Measurements from ENCODE around the gene MPZL1.

Gene MPZL1

GRCh38 chr1:167762061-167762746, 40.4 kb downstream of the MPZL1 start:
- no peak for DNase-seq
- Histone ChIP-seq H3K4me3 (ENCODE audit: insufficient read depth, low read depth, low read length, poor library complexity, severe bottlenecking) (no peak overlapping the region), H3K9me3 (ENCODE audit: control insufficient read depth, low read length) (no peaks in the 10 kb centered on the region), H3K27me3 (replicated peaks; ENCODE audit: control insufficient read depth, insufficient read depth, low read length, poor library complexity, severe bottlenecking) (no peaks in the 10 kb centered on the region), H3K36me3 (ENCODE audit: control insufficient read depth, insufficient read depth, low read length) (no peaks in the 10 kb centered on the region), H3K4me1 (ENCODE audit: control insufficient read depth, insufficient read depth, low read length, poor library complexity, severe bottlenecking) (no peaks in the 10 kb centered on the region), H3K27ac (ENCODE audit: insufficient read depth, low read length, poor library complexity, severe bottlenecking) (no peak overlapping the region)

DNA sequence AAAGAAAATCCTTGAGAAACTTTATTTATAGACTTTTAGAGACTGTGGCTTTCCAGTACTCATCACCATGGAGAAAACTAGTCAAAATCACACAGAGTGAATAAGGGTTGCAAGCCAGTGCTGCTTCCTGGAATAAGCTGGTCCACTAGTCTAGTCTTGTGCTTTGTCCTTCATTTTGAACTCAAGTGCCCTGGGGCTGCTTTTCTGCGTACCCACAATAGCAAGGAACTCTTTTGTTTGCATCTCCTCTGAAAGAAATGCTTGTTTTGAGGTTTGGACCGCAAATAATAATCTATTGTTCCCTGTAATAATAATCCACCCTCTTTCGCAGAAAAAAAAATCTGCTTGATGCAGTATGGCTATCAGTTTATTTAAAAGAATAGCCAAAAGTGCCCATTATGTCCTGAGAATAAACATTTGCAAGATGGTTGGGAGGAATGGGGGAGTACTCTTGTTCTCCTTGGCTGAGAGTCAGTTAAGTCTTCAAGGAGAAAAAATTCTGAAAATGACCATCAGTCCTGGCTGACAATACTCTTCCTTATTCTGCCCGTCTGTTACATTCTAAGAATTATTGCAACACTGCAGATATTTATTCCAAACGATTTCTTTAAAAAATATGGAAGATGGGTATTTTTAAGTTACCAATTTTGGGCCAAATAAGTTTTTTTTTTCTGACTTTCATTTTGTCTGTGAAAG, 41.9 kb downstream of the MPZL1 start:
- H3K36me3 ChIP-seq (ENCODE audit: control insufficient read depth, insufficient read depth, low read length): no peaks in the 10 kb centered on the region
- H3K4me3 ChIP-seq (ENCODE audit: insufficient read depth, low read depth, low read length, poor library complexity, severe bottlenecking): no peak overlapping the region
- no peaks in the 10 kb centered on the region for H3K4me1 ChIP-seq (ENCODE audit: control insufficient read depth, insufficient read depth, low read length, poor library complexity, severe bottlenecking)
- no peaks in the 10 kb centered on the region for H3K27me3 ChIP-seq (replicated peaks; ENCODE audit: control insufficient read depth, insufficient read depth, low read length, poor library complexity, severe bottlenecking)
- H3K9me3 ChIP-seq (ENCODE audit: control insufficient read depth, low read length): no peaks in the 10 kb centered on the region
- no peak overlapping the region for H3K27ac ChIP-seq (ENCODE audit: insufficient read depth, low read length, poor library complexity, severe bottlenecking)
- DNase-seq: no peak

- H3K27me3 ChIP-seq (replicated peaks; ENCODE audit: control insufficient read depth, insufficient read depth, low read length, poor library complexity, severe bottlenecking): no peaks in the 10 kb centered on the region
- H3K9me3 ChIP-seq (ENCODE audit: control insufficient read depth, low read length): no peaks in the 10 kb centered on the region
- no peak overlapping the region for H3K27ac ChIP-seq (ENCODE audit: insufficient read depth, low read length, poor library complexity, severe bottlenecking)
- no peaks in the 10 kb centered on the region for H3K4me1 ChIP-seq (ENCODE audit: control insufficient read depth, insufficient read depth, low read length, poor library complexity, severe bottlenecking)
- no peak overlapping the region for H3K4me3 ChIP-seq (ENCODE audit: insufficient read depth, low read depth, low read length, poor library complexity, severe bottlenecking)
- DNase-seq: no peak
- H3K36me3 ChIP-seq (ENCODE audit: control insufficient read depth, insufficient read depth, low read length): no peaks in the 10 kb centered on the region
These were observed 42.9 kb downstream of the MPZL1 start for GRCh38 chr1:167764458-167765330.

- Histone ChIP-seq H3K4me1 (ENCODE audit: control insufficient read depth, insufficient read depth, low read length, poor library complexity, severe bottlenecking) (no peaks in the 10 kb centered on the region), H3K9me3 (ENCODE audit: control insufficient read depth, low read length) (no peaks in the 10 kb centered on the region), H3K27me3 (replicated peaks; ENCODE audit: control insufficient read depth, insufficient read depth, low read length, poor library complexity, severe bottlenecking) (no peaks in the 10 kb centered on the region), H3K36me3 (ENCODE audit: control insufficient read depth, insufficient read depth, low read length) (no peaks in the 10 kb centered on the region), H3K4me3 (ENCODE audit: insufficient read depth, low read depth, low read length, poor library complexity, severe bottlenecking) (no peak overlapping the region), H3K27ac (ENCODE audit: insufficient read depth, low read length, poor library complexity, severe bottlenecking) (no peak overlapping the region)
- DNase-seq: no peak
These were observed 43.7 kb downstream of the MPZL1 start for GRCh38 chr1:167765496-167765895.

DNA sequence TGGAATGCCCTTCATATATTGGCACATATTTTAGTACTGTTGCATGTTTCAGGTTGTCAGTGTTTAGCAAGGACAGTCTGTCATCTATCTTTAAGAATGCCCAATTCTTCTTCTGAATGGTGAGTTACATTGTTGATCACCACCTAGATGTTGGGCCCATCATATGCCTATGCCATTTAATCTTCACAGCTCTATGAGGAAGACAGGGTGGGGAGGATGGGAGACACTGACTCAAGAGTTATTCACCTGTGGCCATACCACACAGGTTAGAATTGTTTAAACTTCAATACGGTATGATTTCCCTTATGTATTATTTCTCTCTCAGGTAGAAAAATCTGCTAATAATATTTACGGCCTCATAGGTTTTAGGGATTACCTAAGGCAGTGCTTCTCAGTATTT, 44.8 kb downstream of the MPZL1 start:
- H3K4me1 ChIP-seq (ENCODE audit: control insufficient read depth, insufficient read depth, low read length, poor library complexity, severe bottlenecking): no peaks in the 10 kb centered on the region
- H3K9me3 ChIP-seq (ENCODE audit: control insufficient read depth, low read length): no peaks in the 10 kb centered on the region
- H3K27ac ChIP-seq (ENCODE audit: insufficient read depth, low read length, poor library complexity, severe bottlenecking): no peak overlapping the region
- no peaks in the 10 kb centered on the region for H3K27me3 ChIP-seq (replicated peaks; ENCODE audit: control insufficient read depth, insufficient read depth, low read length, poor library complexity, severe bottlenecking)
- H3K36me3 ChIP-seq (ENCODE audit: control insufficient read depth, insufficient read depth, low read length): no peaks in the 10 kb centered on the region
- H3K4me3 ChIP-seq (ENCODE audit: insufficient read depth, low read depth, low read length, poor library complexity, severe bottlenecking): no peak overlapping the region
- DNase-seq: no peak

DNA sequence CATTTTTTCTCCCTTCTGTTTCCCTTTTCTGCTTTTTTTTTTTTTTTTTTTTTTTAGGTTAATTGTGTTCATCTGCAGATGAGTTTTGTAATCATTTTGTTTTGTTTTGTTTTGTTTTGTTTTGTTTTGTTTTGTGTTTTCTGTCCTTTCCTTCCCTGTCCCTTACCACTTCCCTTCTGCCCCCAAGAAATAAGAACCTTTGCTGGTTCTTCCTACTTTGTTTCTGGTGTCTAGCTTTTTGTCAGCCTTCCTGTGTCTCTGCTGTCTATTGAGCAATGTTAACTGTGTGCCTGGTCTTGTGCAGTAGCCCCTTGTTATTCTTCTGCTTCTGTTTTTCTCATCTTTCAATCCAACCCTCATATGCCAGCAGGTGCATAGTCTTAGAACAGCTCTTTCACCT, 46.0 kb downstream of the MPZL1 start:
- no peaks in the 10 kb centered on the region for H3K27me3 ChIP-seq (replicated peaks; ENCODE audit: control insufficient read depth, insufficient read depth, low read length, poor library complexity, severe bottlenecking)
- no peak overlapping the region for H3K4me3 ChIP-seq (ENCODE audit: insufficient read depth, low read depth, low read length, poor library complexity, severe bottlenecking)
- DNase-seq: no peak
- no peaks in the 10 kb centered on the region for H3K36me3 ChIP-seq (ENCODE audit: control insufficient read depth, insufficient read depth, low read length)
- H3K4me1 ChIP-seq (ENCODE audit: control insufficient read depth, insufficient read depth, low read length, poor library complexity, severe bottlenecking): no peaks in the 10 kb centered on the region
- no peak overlapping the region for H3K27ac ChIP-seq (ENCODE audit: insufficient read depth, low read length, poor library complexity, severe bottlenecking)
- no peaks in the 10 kb centered on the region for H3K9me3 ChIP-seq (ENCODE audit: control insufficient read depth, low read length)

GRCh38 chr1:167770127-167770526, 48.3 kb downstream of the MPZL1 start:
- Histone ChIP-seq H3K9me3 (ENCODE audit: control insufficient read depth, low read length) (no peaks in the 10 kb centered on the region), H3K4me1 (ENCODE audit: control insufficient read depth, insufficient read depth, low read length, poor library complexity, severe bottlenecking) (no peaks in the 10 kb centered on the region), H3K27ac (ENCODE audit: insufficient read depth, low read length, poor library complexity, severe bottlenecking) (no peak overlapping the region), H3K36me3 (ENCODE audit: control insufficient read depth, insufficient read depth, low read length) (no peaks in the 10 kb centered on the region), H3K27me3 (replicated peaks; ENCODE audit: control insufficient read depth, insufficient read depth, low read length, poor library complexity, severe bottlenecking) (no peaks in the 10 kb centered on the region), H3K4me3 (ENCODE audit: insufficient read depth, low read depth, low read length, poor library complexity, severe bottlenecking) (no peak overlapping the region)
- no peak for DNase-seq

DNA sequence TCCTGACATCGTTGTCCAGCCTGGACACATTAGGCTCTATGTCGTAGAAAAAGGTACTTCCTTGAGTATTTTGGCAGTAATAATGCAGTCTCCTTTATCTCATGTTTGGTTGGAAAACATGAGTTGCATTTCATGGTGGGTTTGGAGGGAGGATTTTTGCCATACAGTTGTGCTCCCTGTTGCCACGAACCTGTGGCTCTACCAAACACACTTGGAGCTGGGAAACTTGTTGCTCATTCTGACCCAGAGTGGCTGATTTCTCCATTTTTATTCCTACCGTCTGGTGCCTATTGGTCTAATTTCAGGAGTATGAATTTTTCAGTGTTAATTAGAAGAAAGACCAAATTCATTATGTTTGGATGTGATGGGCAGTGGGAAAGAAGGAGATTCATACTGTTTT, 50.7 kb downstream of the MPZL1 start:
- Histone ChIP-seq H3K27me3 (replicated peaks; ENCODE audit: control insufficient read depth, insufficient read depth, low read length, poor library complexity, severe bottlenecking) (no peaks in the 10 kb centered on the region), H3K9me3 (ENCODE audit: control insufficient read depth, low read length) (no peaks in the 10 kb centered on the region), H3K4me3 (ENCODE audit: insufficient read depth, low read depth, low read length, poor library complexity, severe bottlenecking) (no peak overlapping the region), H3K36me3 (ENCODE audit: control insufficient read depth, insufficient read depth, low read length) (no peaks in the 10 kb centered on the region), H3K27ac (ENCODE audit: insufficient read depth, low read length, poor library complexity, severe bottlenecking) (no peak overlapping the region), H3K4me1 (ENCODE audit: control insufficient read depth, insufficient read depth, low read length, poor library complexity, severe bottlenecking) (no peaks in the 10 kb centered on the region)
- no peak for DNase-seq

GRCh38 chr1:167773516-167773915, 51.7 kb downstream of the MPZL1 start:
- H3K36me3 ChIP-seq (ENCODE audit: control insufficient read depth, insufficient read depth, low read length): no peaks in the 10 kb centered on the region
- no peak for DNase-seq

GRCh38 chr1:167774710-167775109, 52.9 kb downstream of the MPZL1 start:
- Histone ChIP-seq H3K4me3 (ENCODE audit: insufficient read depth, low read depth, low read length, poor library complexity, severe bottlenecking) (no peak overlapping the region), H3K27me3 (replicated peaks; ENCODE audit: control insufficient read depth, insufficient read depth, low read length, poor library complexity, severe bottlenecking) (no peaks in the 10 kb centered on the region), H3K4me1 (ENCODE audit: control insufficient read depth, insufficient read depth, low read length, poor library complexity, severe bottlenecking) (no peaks in the 10 kb centered on the region), H3K27ac (ENCODE audit: insufficient read depth, low read length, poor library complexity, severe bottlenecking) (no peak overlapping the region), H3K9me3 (ENCODE audit: control insufficient read depth, low read length) (no peaks in the 10 kb centered on the region), H3K36me3 (ENCODE audit: control insufficient read depth, insufficient read depth, low read length) (no peaks in the 10 kb centered on the region)
- DNase-seq: no peak

More at GRCh38 chr1:167773516-167773915, 51.7 kb downstream of the MPZL1 start:
- Histone ChIP-seq H3K9me3 (ENCODE audit: control insufficient read depth, low read length) (no peaks in the 10 kb centered on the region), H3K4me3 (ENCODE audit: insufficient read depth, low read depth, low read length, poor library complexity, severe bottlenecking) (no peak overlapping the region), H3K27me3 (replicated peaks; ENCODE audit: control insufficient read depth, insufficient read depth, low read length, poor library complexity, severe bottlenecking) (no peaks in the 10 kb centered on the region), H3K4me1 (ENCODE audit: control insufficient read depth, insufficient read depth, low read length, poor library complexity, severe bottlenecking) (no peaks in the 10 kb centered on the region), H3K27ac (ENCODE audit: insufficient read depth, low read length, poor library complexity, severe bottlenecking) (no peak overlapping the region)
